T-helper 2 cell treated with Interferon-gamma antibody and Interleukin-4, amounts not matched to agents 5 μg/mL and 100 μg/mL, for 36 hours (primary cell): ENCODE measurements around the gene ALDH1A3.

Source experiments
- DNase-seq: peaks from one replicate; pipeline ENCODE4 v3.0.0; 2021; ENCODE audit warnings: low spot score
- H3K27ac Mint-ChIP-seq: one replicate; pipeline ENCODE4 v1.8.0; 2021; ENCODE audit warnings: mild to moderate bottlenecking, mixed read lengths
- H3K27me3 Mint-ChIP-seq: one replicate; pipeline ENCODE4 v1.8.0; 2021; ENCODE audit warnings: low read depth, mixed read lengths
- H3K36me3 Mint-ChIP-seq: one replicate; pipeline ENCODE4 v1.8.0; 2021; ENCODE audit warnings: low read depth, mixed read lengths
- H3K4me1 Mint-ChIP-seq: one replicate; pipeline ENCODE4 v1.8.0; 2021; ENCODE audit warnings: low read depth, mixed read lengths
- H3K4me3 Mint-ChIP-seq: one replicate; pipeline ENCODE4 v1.8.0; 2022; ENCODE audit warnings: mild to moderate bottlenecking, moderate library complexity, mixed read lengths
- H3K9me3 Mint-ChIP-seq: one replicate; pipeline ENCODE4 v1.8.0; 2021; ENCODE audit warnings: mixed read lengths

The ALDH1A3 gene

GRCh38 chr15:100925480-100925879 is 45.8 kb downstream of the ALDH1A3 start:
- Mint-ChIP-seq H3K36me3 (no peaks in the 10 kb centered on the region), H3K27ac (no peak overlapping the region), H3K9me3 (no peaks in the 10 kb centered on the region), H3K4me1 (peaks cover 10% of the 10 kb centered on the region), H3K4me3 (no peak overlapping the region), H3K27me3 (peaks cover 30% of the 10 kb centered on the region)
- DNase-seq: no peak

- Mint-ChIP-seq H3K4me1 (peaks cover 10% of the 10 kb centered on the region), H3K4me3 (no peak overlapping the region), H3K9me3 (no peaks in the 10 kb centered on the region)
These were observed 46.6 kb downstream of the ALDH1A3 start for GRCh38 chr15:100926258-100926657.

GRCh38 chr15:100926971-100927756 is 47.5 kb downstream of the ALDH1A3 start:
- Mint-ChIP-seq H3K36me3 (no peaks in the 10 kb centered on the region), H3K4me1 (peaks cover 8% of the 10 kb centered on the region)

More at GRCh38 chr15:100926258-100926657, 46.6 kb downstream of the ALDH1A3 start:
- Mint-ChIP-seq H3K27ac (no peak overlapping the region), H3K27me3 (peaks cover 22% of the 10 kb centered on the region), H3K36me3 (no peaks in the 10 kb centered on the region)
- no peak for DNase-seq

GRCh38 chr15:100928632-100929280 is 49.1 kb downstream of the ALDH1A3 start:
- Mint-ChIP-seq H3K4me3 (no peak overlapping the region), H3K36me3 (no peaks in the 10 kb centered on the region), H3K27ac (no peak overlapping the region), H3K9me3 (no peaks in the 10 kb centered on the region), H3K4me1 (no peaks in the 10 kb centered on the region), H3K27me3 (peaks cover 11% of the 10 kb centered on the region)
- DNase-seq: no peak

More at GRCh38 chr15:100926971-100927756, 47.5 kb downstream of the ALDH1A3 start:
- no peak overlapping the region for H3K4me3 Mint-ChIP-seq
- peaks cover 14% of the 10 kb centered on the region for H3K27me3 Mint-ChIP-seq
- no peak for DNase-seq
- H3K27ac Mint-ChIP-seq: no peak overlapping the region
- H3K9me3 Mint-ChIP-seq: no peaks in the 10 kb centered on the region

GRCh38 chr15:100929641-100930042 is 50.0 kb downstream of the ALDH1A3 start:
- H3K9me3 Mint-ChIP-seq: no peaks in the 10 kb centered on the region
- H3K27me3 Mint-ChIP-seq: peaks cover 9% of the 10 kb centered on the region
- no peaks in the 10 kb centered on the region for H3K4me1 Mint-ChIP-seq
- no peak overlapping the region for H3K27ac Mint-ChIP-seq
- no peak for DNase-seq
- H3K36me3 Mint-ChIP-seq: no peaks in the 10 kb centered on the region
- H3K4me3 Mint-ChIP-seq: no peak overlapping the region

GRCh38 chr15:100930306-100930848 is 50.7 kb downstream of the ALDH1A3 start:
- H3K4me3 Mint-ChIP-seq: no peak overlapping the region
- H3K4me1 Mint-ChIP-seq: no peaks in the 10 kb centered on the region
- no peaks in the 10 kb centered on the region for H3K36me3 Mint-ChIP-seq
- H3K27ac Mint-ChIP-seq: no peak overlapping the region
- peaks cover 9% of the 10 kb centered on the region for H3K27me3 Mint-ChIP-seq
- DNase-seq: no peak
- no peaks in the 10 kb centered on the region for H3K9me3 Mint-ChIP-seq

- Mint-ChIP-seq H3K27me3 (peaks cover 12% of the 10 kb centered on the region), H3K4me3 (no peak overlapping the region), H3K36me3 (no peaks in the 10 kb centered on the region), H3K9me3 (no peaks in the 10 kb centered on the region), H3K27ac (no peak overlapping the region), H3K4me1 (no peaks in the 10 kb centered on the region)
- DNase-seq: no peak
These were observed 51.7 kb downstream of the ALDH1A3 start for GRCh38 chr15:100931143-100931890.

GRCh38 chr15:100932676-100933348 is 53.2 kb downstream of the ALDH1A3 start:
- no peak for DNase-seq
- Mint-ChIP-seq H3K4me1 (no peaks in the 10 kb centered on the region), H3K9me3 (no peaks in the 10 kb centered on the region), H3K27ac (no peak overlapping the region), H3K27me3 (peaks cover 12% of the 10 kb centered on the region), H3K36me3 (no peaks in the 10 kb centered on the region), H3K4me3 (no peak overlapping the region)

- H3K4me3 Mint-ChIP-seq: no peak overlapping the region
- H3K36me3 Mint-ChIP-seq: no peaks in the 10 kb centered on the region
- H3K27me3 Mint-ChIP-seq: peaks cover 12% of the 10 kb centered on the region
- no peak for DNase-seq
- H3K27ac Mint-ChIP-seq: no peak overlapping the region
- no peaks in the 10 kb centered on the region for H3K9me3 Mint-ChIP-seq
- no peaks in the 10 kb centered on the region for H3K4me1 Mint-ChIP-seq
These were observed 54.5 kb downstream of the ALDH1A3 start for GRCh38 chr15:100934166-100934565.

GRCh38 chr15:100934726-100935125 is 55.1 kb downstream of the ALDH1A3 start:
- H3K9me3 Mint-ChIP-seq: no peaks in the 10 kb centered on the region
- H3K4me3 Mint-ChIP-seq: no peak overlapping the region
- no peaks in the 10 kb centered on the region for H3K4me1 Mint-ChIP-seq
- no peak overlapping the region for H3K27ac Mint-ChIP-seq
- no peak for DNase-seq
- H3K36me3 Mint-ChIP-seq: no peaks in the 10 kb centered on the region
- peaks cover 12% of the 10 kb centered on the region for H3K27me3 Mint-ChIP-seq

- Mint-ChIP-seq H3K36me3 (no peaks in the 10 kb centered on the region), H3K4me1 (no peaks in the 10 kb centered on the region), H3K9me3 (no peaks in the 10 kb centered on the region), H3K27me3 (peaks cover 11% of the 10 kb centered on the region), H3K27ac (no peak overlapping the region), H3K4me3 (no peak overlapping the region)
- no peak for DNase-seq
These were observed 57.5 kb downstream of the ALDH1A3 start for GRCh38 chr15:100937171-100937570.

GRCh38 chr15:100939791-100940190 is 60.2 kb downstream of the ALDH1A3 start:
- no peaks in the 10 kb centered on the region for H3K9me3 Mint-ChIP-seq
- DNase-seq: no peak
- H3K4me1 Mint-ChIP-seq: no peaks in the 10 kb centered on the region
- H3K27ac Mint-ChIP-seq: no peak overlapping the region
- H3K27me3 Mint-ChIP-seq: peaks cover 3% of the 10 kb centered on the region
- no peak overlapping the region for H3K4me3 Mint-ChIP-seq
- no peaks in the 10 kb centered on the region for H3K36me3 Mint-ChIP-seq

GRCh38 chr15:100940767-100941379 is 61.2 kb downstream of the ALDH1A3 start:
- no peak for DNase-seq
- Mint-ChIP-seq H3K27ac (no peak overlapping the region), H3K4me1 (no peaks in the 10 kb centered on the region)

More at GRCh38 chr15:100940767-100941379, 61.2 kb downstream of the ALDH1A3 start:
- no peaks in the 10 kb centered on the region for H3K36me3 Mint-ChIP-seq
- no peaks in the 10 kb centered on the region for H3K9me3 Mint-ChIP-seq
- no peak overlapping the region for H3K4me3 Mint-ChIP-seq
- peaks cover 3% of the 10 kb centered on the region for H3K27me3 Mint-ChIP-seq
